T-helper 9 cell (primary cell): ENCODE results near the gene POM121L2.
"Not testable (repeated sequence)": the region's sequence is repeated elsewhere in the genome, so short reads cannot be mapped to it uniquely, and the experiment has no call there.

Source experiments
- DNase-seq: peaks from one replicate; pipeline ENCODE4 v3.0.0-alpha.2; 2020

The POM121L2 gene

GRCh38 chr6:27293436-27294098 lies 18.5 kb downstream of the POM121L2 start:
- no peak for DNase-seq

DNA sequence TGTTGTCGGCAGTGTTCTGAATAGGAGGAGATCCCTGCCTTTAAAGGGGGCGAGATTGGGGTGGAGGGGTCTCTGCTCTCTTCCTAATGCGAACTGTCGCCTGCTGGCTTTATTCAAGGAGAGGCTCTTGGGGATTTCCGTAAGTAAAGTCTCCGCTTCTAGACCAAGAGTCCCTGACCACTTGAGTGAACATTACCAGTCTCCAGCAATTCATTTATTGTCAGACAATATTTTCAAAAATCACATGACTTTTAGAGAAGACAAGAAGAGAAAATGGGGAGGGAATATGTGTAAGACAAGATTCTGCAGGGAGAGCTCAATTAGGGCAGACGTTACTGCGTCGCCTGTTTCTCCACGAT lies 21.2 kb downstream of the POM121L2 start:
- DNase-seq: no peak

DNA sequence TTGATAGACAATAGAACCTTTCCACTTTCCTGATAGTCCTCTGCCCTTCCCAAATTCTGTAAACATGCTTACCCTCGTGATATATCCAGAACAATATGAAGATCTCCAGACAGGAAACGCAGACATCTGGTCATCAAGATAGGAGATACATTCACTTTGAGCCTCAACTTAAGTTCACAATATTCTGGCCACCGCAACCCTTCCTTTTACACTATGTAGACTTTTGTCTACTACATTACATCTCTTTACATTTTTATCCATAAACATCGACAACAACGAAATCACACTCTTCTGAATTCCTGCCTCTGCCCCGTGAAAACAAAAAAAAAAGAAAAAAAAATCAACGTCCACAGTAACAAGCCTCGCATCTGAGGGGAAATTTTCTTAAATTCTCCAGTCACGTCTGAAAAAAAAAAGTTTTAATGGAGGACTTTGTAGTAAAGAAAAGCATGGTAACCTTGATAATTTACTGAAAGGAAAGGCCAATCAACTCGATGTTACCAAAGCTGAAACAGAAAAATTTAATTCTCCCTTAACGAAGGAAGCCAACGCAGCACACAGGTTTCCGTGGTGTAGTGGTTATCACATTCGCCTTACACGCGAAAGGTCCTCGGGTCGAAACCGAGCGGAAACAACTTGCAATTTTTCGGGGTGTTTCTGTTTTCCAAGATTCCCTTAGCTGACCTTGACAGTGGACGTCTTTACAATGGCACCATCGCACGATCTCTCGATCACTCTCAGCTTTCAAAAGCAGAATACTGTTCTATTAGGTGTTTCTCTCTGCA lies 21.8 kb downstream of the POM121L2 start:
- no peak for DNase-seq

DNA sequence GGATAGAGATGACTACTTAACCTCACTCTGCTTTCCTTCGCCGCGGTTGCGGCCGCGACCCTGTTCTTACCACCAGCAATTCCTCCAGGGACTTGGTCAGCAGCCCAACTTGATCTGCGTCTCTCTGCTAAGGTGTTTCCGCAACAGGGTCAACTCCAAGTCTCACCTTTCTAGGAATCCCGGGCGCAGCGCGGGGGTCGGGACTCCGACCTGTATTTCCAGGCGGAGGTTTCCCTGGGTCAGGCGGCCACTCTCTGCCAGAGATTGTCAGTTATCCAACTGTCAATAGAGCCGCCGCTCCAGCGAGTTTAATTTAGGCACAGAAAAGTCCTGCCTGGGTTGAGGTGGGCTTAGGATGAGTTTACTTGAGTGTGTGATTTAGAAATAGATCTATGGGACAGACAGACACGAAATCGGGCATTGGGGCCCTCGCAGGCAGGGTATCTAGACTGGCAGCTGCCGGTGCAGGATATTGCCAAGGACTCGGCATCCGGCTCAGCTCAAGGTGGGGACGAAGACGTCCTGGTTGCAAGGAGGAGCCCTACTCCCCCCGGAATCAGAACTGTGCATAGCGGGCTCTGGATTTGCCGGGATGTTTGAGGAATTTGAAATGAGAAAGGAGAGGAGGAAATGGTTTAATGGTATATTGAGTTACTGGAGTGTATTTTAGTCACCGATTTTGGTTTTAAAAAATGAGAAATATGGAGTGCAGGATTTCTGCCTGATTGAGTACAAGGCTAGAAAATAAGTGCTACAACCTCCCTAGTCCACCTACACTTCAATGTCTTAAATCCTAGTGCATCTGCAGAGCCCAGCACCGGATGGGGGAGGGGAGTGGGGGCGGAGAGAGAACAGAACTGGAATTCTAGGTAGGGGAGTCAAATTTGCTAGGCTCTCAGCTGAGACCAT lies 23.7 kb downstream of the POM121L2 start:
- DNase-seq: no peak

DNA sequence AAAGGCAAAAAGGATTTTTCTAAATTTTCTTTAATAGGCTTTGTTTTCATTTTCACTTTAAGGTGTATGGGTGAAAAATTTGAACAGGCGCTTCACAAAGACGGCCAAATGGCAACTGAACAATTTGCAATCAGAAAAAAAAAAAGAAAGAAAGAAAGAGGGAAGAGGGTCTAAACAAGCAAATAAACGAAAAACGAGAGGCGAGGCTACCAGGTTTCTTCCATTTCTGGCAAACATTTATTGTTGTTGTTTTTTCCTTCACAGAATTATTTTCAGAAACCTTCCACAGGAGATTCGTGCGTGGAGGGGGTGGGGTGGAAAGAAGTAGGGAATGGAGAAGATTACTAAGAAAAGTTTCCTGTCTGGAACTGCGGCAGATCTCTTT lies 24.3 kb downstream of the POM121L2 start:
- DNase-seq: no peak

- no peak for DNase-seq
Measured at GRCh38 chr6:27286141-27286540, 25.9 kb downstream of the POM121L2 start.

DNA sequence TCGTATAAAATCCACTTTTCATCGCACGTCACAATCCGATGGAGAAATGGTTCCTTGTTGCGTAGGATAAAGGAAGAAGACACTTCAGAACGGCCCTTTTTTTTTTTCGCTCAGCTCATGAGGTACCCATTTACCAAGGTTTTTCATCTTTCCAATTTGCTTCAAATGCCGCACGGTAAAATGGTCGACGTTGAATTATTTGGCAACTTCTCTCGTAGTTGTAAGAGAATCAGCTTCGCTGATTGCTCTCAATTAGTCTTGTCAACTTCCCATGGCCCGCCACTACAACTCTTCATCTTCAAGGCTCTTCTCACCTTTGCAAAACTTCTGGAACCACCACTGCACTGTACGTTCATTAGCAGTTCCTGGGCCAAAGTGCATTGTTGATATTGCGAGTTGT lies 28.8 kb downstream of the POM121L2 start:
- no peak for DNase-seq

DNA sequence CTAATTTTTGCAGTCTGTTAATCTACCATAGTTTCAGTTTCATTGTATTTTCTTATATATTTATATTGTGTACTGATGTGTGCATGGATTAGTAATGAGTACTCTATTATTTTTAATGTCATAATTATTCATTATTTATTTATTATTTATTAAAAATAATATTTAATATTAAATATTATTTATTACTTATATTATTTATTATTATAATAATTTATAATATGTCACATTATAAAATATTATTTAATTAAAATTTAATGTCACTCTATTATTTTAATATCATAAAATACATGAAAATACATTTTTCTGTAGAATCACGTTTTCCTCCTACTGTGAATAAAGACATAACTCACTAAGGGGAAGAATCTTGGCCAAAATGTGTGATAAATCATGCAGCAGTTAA lies 30.5 kb downstream of the POM121L2 start:
- no peak for DNase-seq

- no peak for DNase-seq
Measured at GRCh38 chr6:27281105-27281539, 31.0 kb downstream of the POM121L2 start.

DNA sequence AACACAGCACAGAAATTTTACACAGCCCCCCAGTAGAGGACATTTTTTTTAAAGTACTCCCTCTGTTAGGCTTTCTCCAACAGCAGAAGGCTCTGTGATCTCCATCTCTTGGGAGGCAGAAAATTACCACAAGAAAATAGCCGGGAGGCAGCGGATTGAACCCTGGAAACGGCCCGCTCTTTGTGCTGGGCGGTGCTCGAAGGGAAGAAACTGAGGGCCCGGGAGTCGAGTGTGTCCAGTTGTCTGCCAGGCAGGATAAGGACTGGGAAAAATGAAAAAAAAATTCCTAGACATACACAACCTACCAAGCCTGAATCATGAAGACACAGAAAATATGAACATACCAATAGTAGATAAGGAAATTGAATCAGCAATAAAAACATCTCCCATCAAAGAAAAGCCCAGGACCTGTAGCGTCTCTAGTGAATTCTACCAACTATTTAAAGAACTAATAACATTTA lies 31.5 kb downstream of the POM121L2 start:
- DNase-seq: no peak

- no peak for DNase-seq
Measured at GRCh38 chr6:27280064-27280539, 32.0 kb downstream of the POM121L2 start.

DNA sequence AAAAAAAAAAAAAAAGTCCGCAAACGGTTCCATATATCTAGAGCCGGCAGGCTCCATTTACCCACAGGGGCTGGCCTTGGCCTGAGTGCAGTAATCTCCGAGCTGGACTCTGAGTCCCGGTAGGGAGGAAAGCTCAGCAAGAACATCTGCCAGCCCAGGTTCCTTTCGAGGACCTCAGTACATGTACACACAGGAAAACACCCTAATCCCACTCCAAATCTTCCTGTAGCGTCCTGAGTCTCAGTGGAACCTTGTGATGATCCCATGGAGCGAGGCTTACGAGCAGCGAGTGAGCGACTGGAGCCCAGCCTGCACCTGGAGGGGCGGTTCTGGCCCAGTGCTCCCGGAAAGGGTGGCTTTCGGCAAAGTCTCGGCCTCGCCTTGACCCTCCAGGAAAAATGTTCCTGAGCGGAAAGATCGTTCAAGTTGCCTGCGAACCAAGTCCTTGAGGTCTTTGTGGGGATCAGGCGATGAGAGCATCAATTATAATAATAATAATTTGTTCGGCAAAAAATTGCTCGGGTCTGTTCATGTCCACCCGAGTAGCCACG lies 32.5 kb downstream of the POM121L2 start:
- DNase-seq: no peak

GRCh38 chr6:27275025-27275956 lies 36.8 kb downstream of the POM121L2 start:
- DNase-seq: no peak

DNA sequence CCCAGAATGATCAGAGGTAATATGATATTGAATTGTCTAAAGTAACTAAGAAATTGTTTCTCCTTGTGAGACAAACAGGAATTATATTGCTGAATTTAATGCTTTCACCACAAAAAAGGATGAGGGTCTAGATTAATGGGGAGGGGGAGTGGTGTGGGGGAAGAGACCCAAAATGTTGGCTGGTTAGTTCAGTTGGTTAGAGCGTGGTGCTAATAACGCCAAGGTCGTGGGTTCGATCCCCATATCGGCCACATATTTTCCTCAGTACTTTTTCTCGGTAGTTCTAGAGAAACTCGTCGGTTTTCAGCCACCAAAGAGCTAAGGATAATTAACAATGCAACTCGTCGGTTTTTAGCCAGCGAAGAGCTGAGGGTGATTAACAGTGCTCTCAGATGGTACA lies 38.3 kb downstream of the POM121L2 start:
- DNase-seq: no peak

GRCh38 chr6:27268803-27269202 lies 43.3 kb downstream of the POM121L2 start:
- no peak for DNase-seq

GRCh38 chr6:27267857-27268434 lies 44.1 kb downstream of the POM121L2 start:
- DNase-seq: no peak

GRCh38 chr6:27267003-27267402 lies 45.1 kb downstream of the POM121L2 start:
- not testable (repeated sequence) for DNase-seq

DNA sequence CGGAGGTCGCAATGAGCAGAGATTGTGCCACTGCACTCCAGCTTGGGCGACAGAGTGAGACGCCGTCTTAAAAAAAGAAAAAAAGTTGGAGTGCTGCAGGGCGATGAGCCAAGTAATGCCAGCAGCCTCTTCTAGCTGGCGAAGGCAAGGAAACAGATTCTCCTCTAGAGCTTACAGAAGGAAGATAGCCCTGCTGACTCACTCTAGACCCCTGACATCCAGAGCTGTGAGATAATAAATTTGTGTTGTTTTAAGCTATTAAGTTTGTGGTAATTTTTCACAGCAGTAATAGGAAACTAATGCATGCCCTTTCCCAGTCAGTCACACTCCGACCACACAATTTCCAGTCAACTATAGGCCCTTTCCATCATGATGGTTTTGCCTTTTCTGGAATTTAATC lies 48.2 kb downstream of the POM121L2 start:
- no peak for DNase-seq

GRCh38 chr6:27260836-27261375 lies 51.2 kb downstream of the POM121L2 start:
- DNase-seq: no peak

GRCh38 chr6:27260369-27260768 lies 51.7 kb downstream of the POM121L2 start:
- DNase-seq: no peak
